Suppressor macrophage treated with lipopolysaccharide for 1 hour (primary cell): ENCODE results near the gene C1orf53.
"Not testable (repeated sequence)": the region's sequence is repeated elsewhere in the genome, so short reads cannot be mapped to it uniquely, and the experiment has no call there.

Source experiments
- DNase-seq, 3 donors: peaks; one replicate each; pipeline ENCODE4 v3.0.0-alpha.2; 2020 to 2022

Gene C1orf53

DNA sequence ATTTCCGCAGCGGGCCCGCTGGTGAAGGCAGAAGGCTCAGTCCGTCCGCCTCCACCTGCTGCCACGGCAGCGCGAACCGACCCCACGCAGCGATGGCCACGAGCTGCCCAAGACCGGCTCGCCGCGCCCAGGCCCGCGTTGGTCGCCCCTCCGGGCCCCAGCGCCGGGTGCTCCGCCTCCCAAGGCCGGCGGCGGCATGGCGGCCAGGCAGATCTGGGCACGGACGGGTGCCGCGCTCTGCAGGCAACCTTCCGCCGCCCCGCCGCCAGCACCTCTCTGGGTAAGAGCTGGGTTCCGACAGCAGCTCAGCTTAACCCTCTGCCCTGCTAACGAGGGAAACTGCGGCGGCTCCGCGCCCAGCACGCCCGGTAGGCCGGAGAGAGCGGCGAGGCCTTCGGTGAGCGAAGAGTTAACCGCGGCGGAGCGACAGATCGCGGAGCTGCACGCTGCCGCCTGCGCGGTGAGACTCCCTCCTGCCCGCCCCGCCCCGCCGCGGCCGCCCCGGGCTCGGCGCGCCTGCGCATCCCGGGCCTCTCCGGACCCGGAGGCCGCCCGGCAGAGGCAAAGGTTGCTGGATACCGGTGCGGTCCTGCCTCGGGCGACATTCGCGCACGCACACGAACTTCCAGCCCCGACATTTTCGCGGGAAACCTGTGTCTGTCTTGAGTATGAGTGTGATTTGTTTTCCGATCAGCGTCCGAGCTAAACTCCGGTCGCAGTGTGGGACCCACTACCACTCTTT lies at the start of gene C1orf53:
Gene C1orf53, plus strand, starts transcription at position 177 of the 742 bp plus-strand sequence. Its CDS starts 20 bp downstream, at position 197.
- peak; percentile 88 to 96 (median 92) for DNase-seq

DNA sequence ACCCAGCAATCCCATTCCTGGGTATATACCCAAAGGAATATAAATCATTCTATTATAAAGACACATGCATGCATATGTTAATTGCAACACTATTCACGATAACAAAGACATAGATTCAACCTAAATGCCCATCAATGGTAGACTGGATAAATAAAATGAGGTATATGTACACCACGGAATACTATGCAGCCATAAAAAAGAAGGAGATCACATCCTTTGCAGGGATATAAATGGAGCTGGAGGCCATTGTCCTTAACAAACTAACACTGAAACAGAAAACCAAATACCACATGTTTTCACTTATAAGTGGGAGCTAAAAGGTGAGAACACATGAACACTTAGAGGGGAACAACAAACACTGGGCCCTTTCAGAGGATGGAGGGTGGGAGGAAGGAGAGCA lies 46.7 kb upstream of the C1orf53 start:
- not testable (repeated sequence) for DNase-seq

DNA sequence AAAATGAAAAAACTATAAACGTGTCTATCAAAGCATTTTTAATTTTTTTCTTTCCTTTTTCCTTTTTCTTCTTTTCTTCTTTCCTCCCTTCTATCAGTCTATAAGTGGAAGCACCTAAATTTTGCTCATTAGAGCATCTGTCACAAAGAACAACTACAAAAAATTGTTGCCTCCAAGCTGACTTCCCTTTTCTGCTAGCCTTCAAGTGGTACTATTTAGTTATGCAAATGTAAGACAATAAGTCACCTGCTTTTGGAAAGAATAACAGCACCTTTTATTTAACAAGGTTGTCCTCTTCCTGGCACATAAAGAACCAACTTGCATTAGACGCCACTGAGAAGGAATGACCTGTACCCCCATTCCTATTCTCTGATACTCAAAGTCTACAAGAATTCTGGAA lies 45.0 kb upstream of the C1orf53 start:
- no peak for DNase-seq

GRCh38 chr1:197859024-197859423 lies 43.4 kb upstream of the C1orf53 start:
- no peak for DNase-seq

DNA sequence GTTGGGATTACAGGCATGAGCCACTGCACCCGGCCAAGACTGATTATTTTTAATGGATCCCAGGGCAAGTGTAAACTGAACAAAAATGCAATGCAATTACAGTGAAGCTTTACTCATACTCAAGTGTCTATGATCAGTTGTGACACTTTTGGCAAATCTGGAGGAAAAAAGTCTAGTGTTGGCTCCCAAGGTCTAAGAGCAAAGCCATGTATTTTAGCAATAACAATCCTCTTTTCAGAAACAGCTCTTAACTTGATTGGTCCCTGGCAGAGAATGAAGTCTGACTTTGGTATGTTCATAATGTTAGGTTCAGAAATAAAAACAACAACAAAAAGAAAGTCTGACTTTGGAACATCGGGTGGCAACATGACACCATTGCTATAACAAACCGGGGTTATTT lies 40.2 kb upstream of the C1orf53 start:
- no peak for DNase-seq

GRCh38 chr1:197862671-197863070 lies 39.8 kb upstream of the C1orf53 start:
- no peak for DNase-seq

- no peak for DNase-seq
These were observed 36.6 kb upstream of the C1orf53 start for GRCh38 chr1:197865809-197866208.

DNA sequence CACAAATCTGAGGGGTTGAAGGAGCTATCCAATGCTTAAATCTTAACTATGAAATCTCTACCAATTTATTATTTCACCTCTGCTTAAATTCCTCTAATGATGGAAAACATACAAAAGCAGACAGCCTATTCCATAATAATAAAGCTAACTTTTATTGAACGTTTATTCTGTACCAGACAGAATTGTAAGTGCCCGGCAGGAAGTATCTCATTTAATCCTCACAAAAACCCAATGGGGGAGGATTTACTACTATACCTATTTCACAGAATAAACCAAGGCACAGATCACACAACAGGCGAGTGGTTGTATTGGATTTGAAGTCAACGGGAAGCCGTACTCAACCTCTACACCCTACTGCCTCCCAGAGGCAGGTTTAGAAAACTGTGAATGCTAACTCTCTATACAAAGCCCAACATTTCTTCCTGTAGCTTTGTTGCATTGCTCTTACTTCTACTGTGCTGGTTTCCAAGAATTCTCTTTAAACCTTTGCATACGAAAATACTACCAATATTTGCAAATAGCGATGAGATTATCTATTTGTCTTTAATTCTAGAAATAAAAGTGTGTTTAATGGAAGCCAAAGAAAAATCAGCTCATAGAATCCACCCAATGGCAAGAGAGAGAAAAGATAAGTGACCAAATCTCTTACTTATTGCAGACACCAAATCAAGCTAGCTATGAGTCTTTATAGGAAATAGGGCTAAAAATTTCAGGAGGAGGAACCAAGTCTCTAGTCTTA lies 33.5 kb upstream of the C1orf53 start:
- DNase-seq = peak; percentile 71 to 82 (median 77)

DNA sequence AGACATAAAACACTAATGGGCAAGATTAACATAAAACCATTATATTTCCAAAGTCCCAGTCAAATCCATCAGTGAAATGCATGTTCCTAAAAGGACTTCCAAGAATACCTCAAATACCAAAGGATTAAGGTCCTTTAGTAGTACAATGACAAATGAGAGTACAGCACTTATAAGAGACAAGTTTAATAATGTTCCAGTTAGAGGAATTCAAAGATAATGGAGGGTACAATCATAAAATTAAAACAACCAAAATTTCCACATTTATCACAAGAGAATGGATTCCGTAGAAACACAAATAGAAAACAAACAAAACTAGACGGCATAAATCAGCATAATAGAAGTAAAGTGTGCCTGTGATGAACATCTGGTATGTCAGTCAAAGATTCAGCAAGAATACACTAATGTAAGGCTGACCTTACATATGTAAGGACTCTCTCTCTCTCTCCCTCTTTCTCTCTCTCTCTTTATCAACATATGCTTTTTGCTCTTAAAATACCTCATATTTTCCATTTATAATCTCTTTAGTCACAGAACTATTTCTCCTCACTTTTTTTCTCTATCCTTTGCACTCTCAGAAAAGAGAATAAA lies 32.8 kb upstream of the C1orf53 start:
- no peak for DNase-seq

DNA sequence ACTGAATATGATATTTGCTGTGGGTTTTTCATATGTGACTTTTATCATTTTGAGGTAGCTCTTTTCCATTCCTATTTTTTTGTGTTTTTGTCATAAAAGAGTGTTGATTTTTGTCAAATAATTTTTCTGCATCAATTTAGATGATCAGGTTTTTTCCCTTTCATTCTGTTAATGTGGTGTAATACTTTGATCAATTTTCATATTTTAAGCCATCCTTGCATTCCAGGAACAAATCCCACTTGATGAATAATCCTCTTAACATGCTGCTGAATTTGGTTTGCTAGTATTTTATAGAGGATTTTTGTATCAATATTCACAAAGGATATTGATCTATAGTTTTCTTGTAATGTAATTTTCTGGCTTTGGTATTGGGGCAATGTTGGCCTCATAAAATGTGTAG lies 25.5 kb upstream of the C1orf53 start:
- no peak for DNase-seq

DNA sequence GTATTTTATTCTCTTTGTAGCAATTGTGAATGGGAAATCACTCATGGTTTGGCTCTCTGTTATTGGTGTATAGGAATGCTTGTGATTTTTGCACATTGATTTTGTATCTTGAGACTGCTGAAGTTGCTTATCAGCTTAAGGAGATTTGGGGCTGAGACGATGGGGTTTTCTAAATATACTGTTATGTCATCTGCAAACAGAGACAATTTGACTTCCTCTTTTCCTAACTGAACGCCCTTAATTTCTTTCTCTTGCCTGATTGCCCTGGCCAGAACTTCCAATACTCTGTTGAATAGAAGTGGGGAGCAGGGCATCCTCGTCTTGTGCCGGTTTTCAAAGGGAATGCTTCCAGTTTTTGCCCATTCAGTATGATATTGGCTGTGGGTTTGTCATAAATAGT lies 22.0 kb upstream of the C1orf53 start:
- not testable (repeated sequence) for DNase-seq

GRCh38 chr1:197882241-197882640 lies 20.2 kb upstream of the C1orf53 start:
- not testable (repeated sequence) for DNase-seq

GRCh38 chr1:197884173-197884572 lies 18.3 kb upstream of the C1orf53 start:
- no peak for DNase-seq

- DNase-seq = no peak
These were observed 11.5 kb upstream of the C1orf53 start for GRCh38 chr1:197890936-197891335.

GRCh38 chr1:197892684-197893083 lies 9.7 kb upstream of the C1orf53 start:
- DNase-seq = no peak

- no peak for DNase-seq
These were observed 6.1 kb upstream of the C1orf53 start for GRCh38 chr1:197896301-197896700.

GRCh38 chr1:197899037-197899436 lies 3.4 kb upstream of the C1orf53 start:
- no peak for DNase-seq

DNA sequence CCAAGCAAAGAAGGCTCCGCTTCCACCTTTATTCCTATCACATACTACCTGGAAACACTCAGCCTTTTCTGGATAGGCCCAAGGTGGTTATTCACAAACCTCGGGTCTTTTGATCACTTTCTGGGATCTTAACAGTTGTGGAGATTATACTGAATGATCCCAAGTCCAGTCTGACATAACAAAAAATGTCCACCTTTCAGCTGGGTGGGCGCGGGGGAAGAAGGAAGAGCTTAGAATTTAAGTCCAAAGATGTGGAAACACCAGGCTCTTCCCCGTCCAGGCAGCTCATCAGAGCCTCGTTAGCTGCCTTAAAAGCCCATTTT lies 338 bp upstream of the C1orf53 start:
- DNase-seq = no peak

GRCh38 chr1:197903196-197903514 lies 725 bp downstream of the C1orf53 start:
- DNase-seq = no peak

- DNase-seq = no peak
These were observed 1.8 kb downstream of the C1orf53 start for GRCh38 chr1:197904126-197904787.

GRCh38 chr1:197905699-197906351 lies 3.4 kb downstream of the C1orf53 start:
- no peak for DNase-seq

DNA sequence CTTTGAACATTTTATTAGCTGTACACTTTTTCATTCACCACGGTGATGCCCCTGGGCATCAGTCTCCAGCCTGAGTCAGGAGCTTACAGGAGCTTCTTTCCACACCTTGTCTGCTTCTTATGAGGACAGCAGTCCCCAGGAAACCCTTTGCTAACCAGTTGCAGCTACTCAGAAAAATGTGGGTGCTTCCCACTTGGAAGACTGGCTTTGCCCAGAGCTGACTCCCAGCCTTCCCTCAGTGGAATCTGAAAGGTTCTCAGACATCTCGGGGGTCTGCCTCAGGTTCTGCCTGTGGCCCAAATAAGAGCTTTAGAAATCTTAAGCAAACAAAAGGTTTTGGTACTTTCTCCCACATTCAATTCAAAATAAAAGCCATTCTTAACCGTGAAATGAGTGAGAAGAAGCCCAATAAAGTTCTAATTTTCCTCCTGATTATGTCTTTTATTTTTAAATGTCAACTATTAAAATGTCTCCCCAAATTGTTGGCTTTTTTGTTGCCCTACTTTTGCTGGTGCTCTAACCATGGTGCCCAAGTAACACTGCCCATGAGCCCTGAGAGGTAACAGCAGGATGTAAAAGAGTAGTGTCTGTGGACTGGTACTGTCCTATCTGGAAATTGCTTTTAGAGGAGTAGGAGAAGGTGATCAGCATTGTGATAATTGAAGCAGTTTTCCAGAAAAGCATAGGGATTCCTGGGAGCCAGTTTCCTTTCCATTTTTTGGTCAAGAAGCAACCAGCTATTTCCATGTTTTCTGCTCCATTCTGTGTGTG lies 5.6 kb downstream of the C1orf53 start:
- no peak for DNase-seq
